Medulla oblongata (tissue), 1 donor: ENCODE data around the gene EIF4E2.

Experiments used
- DNase-seq: peaks from one replicate; pipeline ENCODE4 v3.0.0-alpha.2; 2015; ENCODE audit errors: extremely low spot score

The EIF4E2 gene

DNA sequence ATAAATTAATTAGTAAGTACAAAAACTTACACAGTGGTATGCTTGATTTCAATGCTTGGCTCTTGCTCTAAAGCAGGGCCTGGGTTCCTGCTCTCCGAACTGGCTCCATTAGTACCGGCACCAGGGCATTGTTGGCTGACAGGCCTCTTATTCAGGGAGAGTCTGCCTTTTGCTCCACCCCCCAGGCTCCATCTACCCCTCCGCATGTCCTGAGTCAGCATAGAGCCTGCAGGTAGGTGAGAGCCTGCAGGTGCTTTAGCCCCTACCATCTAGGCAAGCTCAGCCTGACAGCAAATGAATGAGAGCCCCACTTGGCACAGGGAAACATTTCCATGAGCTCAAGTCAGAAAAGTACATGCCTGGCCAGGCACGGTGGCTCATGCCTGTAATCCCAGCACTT lies 47.8 kb downstream of the EIF4E2 start:
- no peak for DNase-seq

DNA sequence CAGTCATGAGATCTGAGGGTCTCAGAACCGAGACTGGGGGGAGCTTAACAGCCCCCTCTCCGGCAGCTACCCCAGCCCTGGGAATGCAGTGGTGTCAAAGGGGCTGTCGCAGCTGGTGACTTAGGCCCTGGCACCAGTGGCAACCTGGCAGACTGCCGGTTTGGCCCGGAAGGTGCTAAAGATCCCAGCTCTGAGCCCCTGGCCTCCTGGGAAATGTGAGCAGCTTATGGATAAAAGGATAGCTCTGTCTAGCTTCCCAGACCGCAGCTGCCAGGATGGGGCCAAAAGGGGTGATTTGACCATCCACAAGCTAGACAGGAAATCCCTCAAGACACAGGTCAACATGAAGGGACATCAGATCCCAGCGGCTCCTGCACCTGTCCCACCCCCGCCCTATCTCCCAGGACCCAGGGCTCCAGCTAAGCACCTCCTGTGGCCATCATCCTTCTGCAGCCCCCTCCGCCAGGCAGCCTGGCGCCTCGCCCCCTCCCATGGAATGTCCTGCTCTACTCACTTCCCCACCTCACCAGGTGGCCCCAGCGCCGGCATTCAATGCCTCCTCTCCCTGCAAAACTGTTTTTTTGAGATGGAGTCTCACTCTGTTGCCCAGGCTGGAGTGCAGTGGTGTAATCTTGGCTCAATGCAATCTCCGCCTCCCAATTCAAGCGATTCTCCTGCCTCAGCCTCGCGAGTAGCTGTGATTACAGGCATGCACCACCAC lies 49.7 kb downstream of the EIF4E2 start:
- no peak for DNase-seq

DNA sequence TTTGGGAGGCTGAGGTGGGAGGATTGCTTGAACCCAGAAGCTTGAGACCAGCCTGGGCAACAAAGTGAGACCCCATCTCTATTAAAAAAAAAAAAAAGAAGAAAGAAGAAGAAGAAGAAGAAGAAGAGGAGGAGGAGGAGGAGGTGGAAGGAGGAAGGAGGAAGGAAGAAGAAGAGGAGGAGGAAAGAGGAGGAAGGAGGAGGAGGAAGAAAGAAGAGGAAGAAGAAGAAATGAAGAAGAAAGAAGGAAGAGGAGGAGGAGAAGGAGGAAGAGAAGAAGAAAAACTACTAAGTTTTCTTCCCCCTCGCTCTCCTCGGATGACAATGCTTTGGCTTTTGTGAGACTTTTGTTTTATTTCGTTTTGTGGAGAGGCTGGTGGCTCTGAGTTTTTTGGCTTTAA lies 52.8 kb downstream of the EIF4E2 start:
- DNase-seq, result no peak

DNA sequence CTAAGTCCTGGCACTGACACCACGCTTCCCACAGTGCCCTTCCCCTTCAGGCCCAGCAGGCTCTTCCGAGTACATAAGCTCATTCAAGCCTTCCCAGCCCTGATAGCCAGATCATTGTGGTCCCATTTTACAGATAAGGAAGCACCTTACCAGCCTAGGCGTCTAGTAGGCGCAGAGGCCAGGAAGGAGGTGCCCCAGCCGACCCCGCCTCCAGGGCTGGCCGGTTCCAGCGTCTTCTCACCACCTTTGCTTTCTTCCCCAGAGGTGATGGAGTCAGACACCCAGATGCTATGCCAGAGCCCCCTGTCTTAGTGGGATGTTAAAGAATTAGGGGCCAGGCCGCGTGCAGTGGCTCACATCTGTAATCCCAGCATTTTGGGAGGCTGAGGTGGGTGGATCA lies 54.0 kb downstream of the EIF4E2 start:
- DNase-seq, result no peak

DNA sequence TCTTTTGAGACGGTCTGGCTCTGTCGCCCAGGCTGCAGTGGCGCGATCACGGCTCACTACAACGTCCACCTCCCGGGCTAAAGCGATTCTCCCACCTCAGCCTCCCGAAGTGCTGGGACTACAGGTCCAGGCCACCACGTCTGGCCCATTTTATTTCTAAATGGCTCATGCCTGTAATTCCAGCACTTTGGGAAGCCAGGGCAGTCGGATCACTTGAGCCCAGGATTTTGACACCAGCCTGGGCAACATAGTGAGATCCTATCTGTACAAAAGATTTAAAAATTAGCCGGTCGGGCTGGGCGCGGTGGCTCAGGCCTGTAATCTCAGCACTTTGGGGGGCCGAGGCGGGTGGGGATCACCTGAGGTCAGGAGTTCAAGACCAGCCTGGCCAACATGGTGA lies 56.5 kb downstream of the EIF4E2 start:
- DNase-seq, result no peak

DNA sequence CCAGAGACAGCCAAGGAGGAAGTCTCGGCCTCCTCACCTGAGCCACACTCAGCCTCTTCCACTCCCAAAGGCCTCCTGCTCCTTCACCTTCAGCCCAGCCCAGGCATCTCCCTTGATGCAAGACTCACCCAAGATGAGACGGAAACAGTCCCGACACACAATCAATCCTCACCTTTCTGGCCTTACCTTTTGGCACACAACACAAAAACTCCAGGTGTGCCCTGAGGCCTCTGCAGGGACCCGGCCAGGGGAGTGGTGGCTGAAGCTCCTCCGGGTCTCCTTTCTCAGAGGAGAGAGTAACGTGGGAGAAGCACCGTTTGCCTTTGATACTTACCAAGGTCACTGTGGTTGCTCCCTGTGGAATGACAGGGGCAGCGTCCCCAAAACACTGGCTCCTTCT lies 59.1 kb downstream of the EIF4E2 start:
- DNase-seq, result no peak

DNA sequence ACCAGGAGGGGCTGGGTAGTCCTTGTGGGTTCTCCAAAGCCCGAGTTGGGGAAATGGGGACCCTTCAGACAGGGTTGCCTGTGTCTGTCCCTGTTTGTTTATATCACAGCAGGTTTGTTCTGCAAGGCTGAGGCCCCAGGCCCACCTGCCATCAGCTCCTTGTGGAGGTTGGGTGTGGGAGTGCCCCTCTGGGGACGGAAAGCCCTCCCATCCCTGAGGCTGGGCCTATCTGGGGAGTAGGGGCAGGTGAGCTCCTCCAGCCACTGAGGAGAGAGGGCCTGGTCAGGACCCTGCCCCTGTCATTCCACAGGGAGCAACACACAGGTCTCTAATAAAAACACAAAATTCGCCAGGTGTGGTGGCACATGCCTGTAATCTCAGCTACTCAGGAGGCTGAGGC lies 59.6 kb downstream of the EIF4E2 start:
- DNase-seq, result no peak

DNA sequence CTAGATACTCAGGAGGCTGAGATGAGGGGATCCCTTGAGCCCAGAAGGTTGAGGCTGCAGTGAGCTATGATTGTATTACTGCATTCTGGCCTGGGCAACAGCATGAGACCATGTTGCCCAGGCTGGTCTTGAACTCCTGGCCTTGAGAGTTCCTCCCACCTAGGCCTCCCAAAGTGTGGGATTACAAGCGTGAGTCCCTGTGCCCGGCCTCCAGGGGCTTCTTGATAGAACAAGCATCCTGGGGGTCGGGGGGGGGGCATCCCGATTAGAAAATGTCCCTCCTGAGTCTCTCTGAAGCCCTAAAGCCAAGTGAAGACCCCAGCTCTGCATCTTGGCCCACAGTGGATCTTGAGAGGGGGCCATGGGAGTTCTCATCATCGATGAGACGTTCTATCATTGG lies 60.6 kb downstream of the EIF4E2 start:
- DNase-seq, result no peak

DNA sequence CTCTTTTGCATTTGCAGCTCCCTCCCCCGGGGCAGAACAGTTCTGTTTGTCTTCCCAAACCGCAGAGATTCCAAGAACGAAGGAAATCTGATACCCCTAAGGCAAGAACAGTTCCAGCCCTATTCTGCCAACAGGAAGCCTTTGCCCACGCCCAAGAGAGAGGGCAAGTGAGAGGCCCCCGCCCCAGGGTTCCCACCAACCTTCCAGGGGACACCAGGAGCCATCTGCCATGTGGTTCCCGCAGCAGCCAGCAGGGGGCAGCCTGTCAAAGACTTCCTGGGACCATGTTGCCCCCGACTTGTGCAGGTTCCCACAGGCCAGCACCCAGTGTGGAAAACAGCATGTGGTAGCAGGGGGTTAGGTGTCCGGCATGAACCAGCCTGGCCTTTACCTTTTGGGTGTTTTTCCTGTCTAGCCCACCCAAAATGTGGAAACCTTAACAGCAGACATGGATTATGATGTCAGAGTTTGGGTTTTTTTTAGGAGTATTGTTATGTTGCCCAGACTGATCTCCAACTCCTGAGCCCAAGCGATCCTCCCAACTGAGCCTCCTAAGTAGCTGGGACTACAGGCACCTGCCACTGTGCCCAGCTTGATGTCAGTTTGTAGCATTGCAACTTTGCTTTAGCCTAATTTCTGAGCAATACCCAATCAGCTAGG lies 61.2 kb downstream of the EIF4E2 start:
- peak; percentile 57 for DNase-seq

DNA sequence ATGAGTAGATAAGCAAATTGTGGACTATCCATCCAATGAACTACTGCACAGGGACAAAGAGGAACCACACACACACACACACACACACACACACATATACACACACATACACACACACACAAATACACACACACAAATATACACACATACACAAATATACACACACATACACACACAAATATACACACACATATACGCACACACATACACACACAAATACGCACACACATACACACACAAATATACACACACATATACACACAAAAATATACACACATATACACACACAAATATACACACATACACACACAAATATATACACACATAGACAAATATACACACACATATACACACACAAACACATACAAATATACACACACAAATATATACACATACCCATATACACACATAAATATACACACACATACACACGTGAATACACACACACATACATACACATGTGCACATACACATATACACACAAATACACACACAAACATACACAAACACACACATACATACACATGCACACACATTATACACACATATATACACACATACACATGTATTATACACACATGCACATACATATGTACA lies 63.1 kb downstream of the EIF4E2 start:
- DNase-seq, result no peak

DNA sequence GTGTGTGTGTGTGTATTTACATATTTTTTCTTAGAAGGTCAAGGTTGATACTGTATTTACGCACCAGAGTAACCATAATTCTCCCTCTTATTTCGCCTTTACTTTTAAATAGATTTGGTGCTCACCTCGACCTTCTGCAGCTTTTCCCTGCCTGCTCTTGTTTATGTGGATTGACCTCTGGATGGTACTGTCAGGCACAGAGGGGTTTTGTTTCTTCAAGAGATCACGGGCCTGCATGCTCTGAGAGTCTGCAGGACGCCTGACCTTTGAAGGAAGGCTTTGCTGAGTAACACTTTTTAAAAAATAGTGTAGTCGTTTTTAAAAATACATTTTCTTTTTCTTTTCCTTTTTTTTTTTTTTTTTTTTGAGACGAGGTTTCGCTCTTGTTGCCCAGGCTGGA lies 64.8 kb downstream of the EIF4E2 start:
- peak; percentile 37 for DNase-seq
